Measurements from ENCODE around the gene HNRNPA1. TPM values are rescaled to one million over a fixed set of nuclear protein-coding genes. Genes with fewer than 3 reads are reported as not detected.

HNRNPA1 gene
- total RNA-seq, 4 donors from 2014 or later: 246 to 840 (median 399) TPM

DNA sequence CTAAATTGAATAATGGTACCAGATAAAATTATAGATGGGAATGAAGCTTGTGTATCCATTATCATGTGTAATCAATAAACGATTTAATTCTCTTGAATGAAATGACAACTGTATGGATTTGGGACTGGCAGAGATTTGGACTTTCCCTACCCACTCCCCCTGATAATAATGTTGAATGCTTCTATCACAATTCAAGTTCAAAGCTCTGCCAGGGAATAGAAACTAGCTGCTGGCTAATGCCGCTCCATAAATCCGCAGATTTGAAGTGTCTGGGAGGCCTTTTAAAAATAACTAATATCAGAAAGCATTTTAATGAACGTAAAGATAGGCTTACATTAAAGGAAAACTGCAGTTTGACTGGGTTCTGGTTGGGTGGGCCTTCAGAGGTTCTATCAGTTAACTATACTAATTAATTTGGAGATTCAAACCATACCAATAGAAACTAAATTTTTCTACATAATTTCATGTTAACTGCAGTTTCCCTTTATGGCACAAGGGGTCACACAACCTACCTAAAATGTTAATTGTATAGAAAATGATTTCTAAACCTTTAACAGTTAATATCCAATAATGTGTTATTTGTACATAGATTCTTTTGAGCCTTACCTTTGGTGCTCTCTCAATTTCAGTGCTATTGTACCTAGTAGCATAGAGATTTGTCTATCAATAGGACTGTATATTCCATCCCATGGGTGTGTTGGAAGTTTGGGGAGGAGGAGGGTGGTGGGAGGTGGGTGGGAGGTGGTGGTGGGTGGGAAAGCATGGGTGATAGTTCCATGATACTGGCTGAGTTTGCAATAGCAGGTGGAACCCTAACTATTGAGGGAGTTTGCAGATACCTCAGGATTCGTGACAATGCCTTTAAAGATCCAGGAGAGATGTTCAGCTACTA lies 4.9 kb downstream of the HNRNPA1 start:
- no peak overlapping the region for H3K4me3 ChIP-seq (ENCODE audit: low read depth, poor library complexity, severe bottlenecking)
- WGBS, 2 donors: 44 to 45% methylated on average over 5 of the region's 5 CpGs
- intact Hi-C loops (cut with DNase I; ENCODE audit: low total_unique reads): no loop called here
- no peak for DNase-seq (ENCODE audit: low spot score in 2 of 2)
- no peak for TF ChIP-seq POLR2A (IDR thresholded peaks at IDR 0.05)
- TF ChIP-seq, protein P1, sequence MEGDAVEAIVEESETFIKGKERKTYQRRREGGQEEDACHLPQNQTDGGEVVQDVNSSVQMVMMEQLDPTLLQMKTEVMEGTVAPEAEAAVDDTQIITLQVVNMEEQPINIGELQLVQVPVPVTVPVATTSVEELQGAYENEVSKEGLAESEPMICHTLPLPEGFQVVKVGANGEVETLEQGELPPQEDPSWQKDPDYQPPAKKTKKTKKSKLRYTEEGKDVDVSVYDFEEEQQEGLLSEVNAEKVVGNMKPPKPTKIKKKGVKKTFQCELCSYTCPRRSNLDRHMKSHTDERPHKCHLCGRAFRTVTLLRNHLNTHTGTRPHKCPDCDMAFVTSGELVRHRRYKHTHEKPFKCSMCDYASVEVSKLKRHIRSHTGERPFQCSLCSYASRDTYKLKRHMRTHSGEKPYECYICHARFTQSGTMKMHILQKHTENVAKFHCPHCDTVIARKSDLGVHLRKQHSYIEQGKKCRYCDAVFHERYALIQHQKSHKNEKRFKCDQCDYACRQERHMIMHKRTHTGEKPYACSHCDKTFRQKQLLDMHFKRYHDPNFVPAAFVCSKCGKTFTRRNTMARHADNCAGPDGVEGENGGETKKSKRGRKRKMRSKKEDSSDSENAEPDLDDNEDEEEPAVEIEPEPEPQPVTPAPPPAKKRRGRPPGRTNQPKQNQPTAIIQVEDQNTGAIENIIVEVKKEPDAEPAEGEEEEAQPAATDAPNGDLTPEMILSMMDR (IDR thresholded peaks at IDR 0.05): no peak

GRCh38 chr12:54286042-54287030 lies 5.8 kb downstream of the HNRNPA1 start:
- WGBS, 2 donors: 55 to 61% methylated on average over 12 of the region's 12 CpGs
- no peak for DNase-seq (ENCODE audit: low spot score in 2 of 2)
- intact Hi-C loops (cut with DNase I; ENCODE audit: low total_unique reads): no loop called here
- H3K4me3 ChIP-seq (ENCODE audit: low read depth, poor library complexity, severe bottlenecking): no peak overlapping the region
- TF ChIP-seq, protein P1 (IDR thresholded peaks at IDR 0.05): no peak
- TF ChIP-seq POLR2A (IDR thresholded peaks at IDR 0.05): no peak

DNA sequence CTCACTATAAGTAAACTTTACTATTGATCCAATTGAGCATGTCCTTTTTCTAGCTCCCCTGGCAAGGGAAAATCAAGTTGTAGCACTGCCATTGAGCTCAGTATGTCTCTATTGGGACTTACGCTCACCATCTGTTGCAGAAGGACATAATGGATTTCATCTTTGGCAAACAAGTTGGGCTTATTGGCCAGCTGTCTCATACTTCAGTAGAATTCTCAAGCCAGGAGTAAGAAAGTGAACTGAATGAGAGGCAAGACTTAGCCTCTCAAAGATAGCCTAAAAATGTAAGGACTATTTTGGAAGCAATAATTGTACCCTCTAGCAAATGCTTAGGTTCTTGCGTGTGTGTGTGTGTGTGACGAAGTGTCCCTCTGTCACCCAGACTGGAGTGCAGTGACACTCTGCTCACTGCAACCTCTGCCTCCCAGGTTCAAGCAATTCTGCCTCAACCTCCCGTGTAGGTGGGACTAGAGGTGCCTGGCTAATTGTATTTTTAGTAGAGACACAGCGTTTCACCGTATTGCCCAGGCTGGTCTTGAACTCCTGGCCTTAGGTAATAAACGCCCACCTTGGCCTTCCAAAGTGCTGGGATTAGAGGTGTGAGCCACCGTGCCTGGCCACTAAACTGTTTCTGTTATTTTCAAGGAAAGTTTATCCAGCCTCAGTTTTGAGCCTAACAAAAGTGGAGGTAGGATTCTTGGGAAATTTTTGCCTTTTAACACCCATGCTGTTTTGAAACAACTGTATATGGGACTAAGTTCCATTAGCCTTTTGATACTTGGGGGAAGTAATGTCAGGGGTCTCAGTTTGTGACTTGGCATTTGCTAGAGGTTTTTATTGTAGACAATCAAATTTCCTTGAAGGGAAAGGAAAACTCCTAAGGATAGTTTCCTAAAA lies 7.0 kb downstream of the HNRNPA1 start:
- H3K4me3 ChIP-seq (ENCODE audit: low read depth, poor library complexity, severe bottlenecking): no peak overlapping the region
- intact Hi-C loops (cut with DNase I; ENCODE audit: low total_unique reads): no loop called here
- no peak for TF ChIP-seq POLR2A (IDR thresholded peaks at IDR 0.05)
- TF ChIP-seq, protein P1 (IDR thresholded peaks at IDR 0.05): no peak
- 59 to 67% methylated on average over 8 of the region's 8 CpGs for WGBS, 2 donors
- no peak for DNase-seq (ENCODE audit: low spot score in 2 of 2)

- no peak overlapping the region for H3K4me3 ChIP-seq (ENCODE audit: low read depth, poor library complexity, severe bottlenecking)
- WGBS, 2 donors: 91 to 93% methylated on average over 30 of the region's 30 CpGs
- no peak for TF ChIP-seq POLR2A (IDR thresholded peaks at IDR 0.05)
- TF ChIP-seq, protein P1 (IDR thresholded peaks at IDR 0.05): no peak
- intact Hi-C loops (cut with DNase I; ENCODE audit: low total_unique reads): no loop called here
- DNase-seq (ENCODE audit: low spot score in 2 of 2): peak in 1 of 2 donors; percentile 80
These were observed 11.8 kb downstream of the HNRNPA1 start for GRCh38 chr12:54292083-54292930.
